MM.1S (cell line): ENCODE measurements around the gene JPH4.

ENCODE experiments used
- CTCF ChIP-seq: fragments of 300-600 bp; sonication (generic); IDR thresholded peaks from 2 replicates; pipeline ENCODE4 v1.5.1; 2016; ENCODE audit warnings: antibody characterized with exemption, low read length, mixed read lengths
- EZH2 ChIP-seq: fragments of 300-600 bp; sonication (generic); optimal IDR thresholded peaks from 2 replicates; pipeline ENCODE3; 2017; ENCODE audit warnings: low read depth, mild to moderate bottlenecking, antibody characterized with exemption, low read length, mixed read lengths
- EZH2phosphoT487 ChIP-seq: fragments of 300-600 bp; sonication (generic); IDR thresholded peaks from 2 replicates; pipeline ENCODE4 v1.6.1; 2018; ENCODE audit warnings: antibody characterized with exemption, low read length

DNA sequence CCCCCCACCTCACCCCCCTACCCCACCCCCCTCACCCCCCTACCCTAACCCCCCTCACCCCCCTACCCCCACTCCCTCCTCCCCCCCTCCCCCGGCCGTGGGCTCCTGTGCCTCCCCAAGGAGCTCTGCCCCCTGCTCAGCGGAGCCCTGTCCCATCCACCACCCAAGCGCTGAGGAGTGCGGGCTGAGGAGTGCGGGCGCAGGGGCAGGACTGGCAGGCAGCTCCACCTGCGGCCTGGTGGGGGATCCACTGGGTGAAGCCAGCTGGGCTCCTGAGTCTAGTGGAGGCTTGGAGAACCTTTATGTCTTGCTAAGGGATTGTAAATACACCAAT, 2.3 kb upstream of the JPH4 start:
- no peak for TF ChIP-seq CTCF
- TF ChIP-seq EZH2: no peak
- no peak for TF ChIP-seq EZH2phosphoT487
